ENCODE results near the gene THOC6.

THOC6 gene

DNA sequence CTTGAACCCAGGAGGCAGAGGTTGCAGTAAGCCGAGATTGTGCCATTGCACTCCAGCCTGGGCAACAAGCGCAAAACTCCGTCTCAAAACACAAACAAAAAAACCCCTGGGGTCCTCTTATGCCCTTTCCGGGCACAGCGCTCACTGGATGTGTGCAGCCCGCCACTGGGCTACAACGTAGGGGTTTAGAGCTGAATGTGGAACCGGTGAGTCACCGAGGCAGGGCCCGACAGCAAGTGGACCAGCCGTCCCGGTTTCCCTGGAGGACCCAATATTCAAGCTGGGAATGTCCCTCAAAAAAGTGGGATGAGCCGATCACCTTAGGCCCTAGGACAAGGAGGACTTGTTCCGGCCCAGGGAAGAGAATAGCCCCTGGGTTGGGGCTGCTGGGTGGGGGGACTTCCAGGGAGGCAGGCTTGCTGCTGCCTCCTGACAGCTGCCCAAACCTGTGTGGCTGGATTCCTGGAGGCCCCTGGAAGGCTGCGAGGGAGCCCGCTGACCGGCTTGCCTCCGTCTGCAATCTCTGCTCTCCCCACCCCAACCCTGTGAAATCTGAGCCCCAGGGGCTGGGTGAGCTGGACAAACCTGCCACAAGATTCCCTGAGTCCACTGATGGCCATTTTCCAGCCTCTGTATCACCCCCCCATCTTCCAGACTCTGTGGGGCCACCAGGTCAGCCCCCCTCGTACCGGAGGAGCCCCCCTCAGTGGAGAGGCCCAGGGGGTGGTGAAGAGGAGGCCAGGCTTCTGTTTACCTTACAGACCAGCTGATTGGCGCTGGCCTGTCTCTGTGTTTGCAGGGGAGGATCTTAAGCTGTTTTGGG, 14.1 kb upstream of the THOC6 start:
- H3K4me3 ChIP-seq (ENCODE audit: low read depth, low read length), result no peak overlapping the region
- TF ChIP-seq, protein P1, sequence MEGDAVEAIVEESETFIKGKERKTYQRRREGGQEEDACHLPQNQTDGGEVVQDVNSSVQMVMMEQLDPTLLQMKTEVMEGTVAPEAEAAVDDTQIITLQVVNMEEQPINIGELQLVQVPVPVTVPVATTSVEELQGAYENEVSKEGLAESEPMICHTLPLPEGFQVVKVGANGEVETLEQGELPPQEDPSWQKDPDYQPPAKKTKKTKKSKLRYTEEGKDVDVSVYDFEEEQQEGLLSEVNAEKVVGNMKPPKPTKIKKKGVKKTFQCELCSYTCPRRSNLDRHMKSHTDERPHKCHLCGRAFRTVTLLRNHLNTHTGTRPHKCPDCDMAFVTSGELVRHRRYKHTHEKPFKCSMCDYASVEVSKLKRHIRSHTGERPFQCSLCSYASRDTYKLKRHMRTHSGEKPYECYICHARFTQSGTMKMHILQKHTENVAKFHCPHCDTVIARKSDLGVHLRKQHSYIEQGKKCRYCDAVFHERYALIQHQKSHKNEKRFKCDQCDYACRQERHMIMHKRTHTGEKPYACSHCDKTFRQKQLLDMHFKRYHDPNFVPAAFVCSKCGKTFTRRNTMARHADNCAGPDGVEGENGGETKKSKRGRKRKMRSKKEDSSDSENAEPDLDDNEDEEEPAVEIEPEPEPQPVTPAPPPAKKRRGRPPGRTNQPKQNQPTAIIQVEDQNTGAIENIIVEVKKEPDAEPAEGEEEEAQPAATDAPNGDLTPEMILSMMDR (IDR thresholded peaks at IDR 0.05; ENCODE audit: borderline replicate concordance, insufficient read depth, low read depth, low read length), result no peak

DNA sequence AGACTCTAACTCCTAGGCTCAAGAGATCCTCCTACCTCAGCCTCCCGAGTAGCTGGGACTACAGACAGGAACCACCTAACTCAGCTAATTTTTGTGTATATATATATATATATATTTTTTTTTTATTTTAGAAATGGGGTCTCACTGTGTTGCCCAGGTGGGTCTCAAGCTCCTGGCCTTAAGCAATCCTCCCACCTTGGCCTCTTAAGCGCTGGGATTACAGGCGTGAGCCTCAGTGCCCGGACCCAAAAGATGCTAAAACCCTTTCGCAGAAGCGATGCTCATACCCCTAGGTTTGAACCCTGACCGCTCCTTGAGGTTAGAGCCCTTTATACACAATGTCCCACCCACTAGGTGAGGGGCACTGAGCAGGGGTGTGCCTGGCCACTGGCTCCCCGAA, 13.3 kb upstream of the THOC6 start:
- TF ChIP-seq, protein P1 (IDR thresholded peaks at IDR 0.05; ENCODE audit: borderline replicate concordance, insufficient read depth, low read depth, low read length), result no peak
- H3K4me3 ChIP-seq (ENCODE audit: low read depth, low read length), result no peak overlapping the region

DNA sequence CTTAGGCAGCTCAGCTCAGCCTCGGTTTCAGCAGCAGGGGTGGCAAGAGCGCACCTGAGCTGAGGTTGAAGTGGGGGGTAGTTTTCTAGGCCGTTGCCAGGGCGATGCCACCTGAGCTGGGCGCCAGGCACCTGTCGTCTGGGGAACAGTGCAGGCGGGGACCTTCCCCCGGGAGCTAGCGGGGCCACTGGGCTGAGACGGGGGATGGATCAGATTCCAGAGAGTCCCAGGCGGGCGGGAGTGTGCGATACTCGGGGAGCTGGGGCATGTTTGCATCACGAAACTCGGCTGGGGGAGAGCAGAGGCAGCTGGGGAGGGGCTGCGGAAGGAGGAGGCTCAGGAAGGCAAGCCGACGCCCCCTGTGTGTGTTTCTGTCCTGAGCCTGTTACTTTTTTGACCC, 11.6 kb upstream of the THOC6 start:
- TF ChIP-seq, protein P1 (IDR thresholded peaks at IDR 0.05; ENCODE audit: borderline replicate concordance, insufficient read depth, low read depth, low read length), result no peak
- no peak overlapping the region for H3K4me3 ChIP-seq (ENCODE audit: low read depth, low read length)

DNA sequence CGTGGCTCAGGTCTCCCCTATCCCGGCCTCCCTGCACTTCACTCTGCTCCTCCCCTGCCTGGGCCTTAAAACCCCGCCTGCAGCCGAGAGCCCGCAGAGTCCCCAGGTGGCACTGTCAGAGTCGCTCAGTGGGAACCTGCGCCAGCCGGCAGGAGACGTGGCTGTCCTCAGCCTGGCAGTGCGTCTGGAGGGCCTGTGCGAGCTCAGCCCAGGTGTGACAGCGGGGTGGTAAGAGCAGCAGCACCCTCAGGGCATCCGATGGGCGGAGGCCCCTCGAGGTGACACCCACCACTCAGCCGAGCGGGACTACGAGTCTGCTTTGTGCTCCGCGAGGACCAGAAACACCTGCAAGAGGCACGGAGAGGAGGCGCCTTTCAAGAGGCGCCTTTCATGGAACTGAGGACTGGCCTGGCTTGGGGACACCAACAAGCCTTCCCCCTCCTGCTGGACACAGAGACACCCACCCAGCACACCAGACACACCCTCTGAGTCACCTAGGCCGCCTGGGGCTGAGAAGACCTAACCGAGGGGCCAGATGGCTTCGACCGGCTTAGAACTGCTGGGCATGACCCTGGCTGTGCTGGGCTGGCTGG, 10.9 kb upstream of the THOC6 start, which contains the start of gene CLDN9:
CLDN9 (plus strand) TSS at position 96 of the 593 bp plus-strand sequence; CDS start at position 536, 440 bp downstream.
- no peak within 1 kb of the TSS for H3K4me3 ChIP-seq (ENCODE audit: low read depth, low read length)
- TF ChIP-seq, protein P1 (IDR thresholded peaks at IDR 0.05; ENCODE audit: borderline replicate concordance, insufficient read depth, low read depth, low read length), result no peak

DNA sequence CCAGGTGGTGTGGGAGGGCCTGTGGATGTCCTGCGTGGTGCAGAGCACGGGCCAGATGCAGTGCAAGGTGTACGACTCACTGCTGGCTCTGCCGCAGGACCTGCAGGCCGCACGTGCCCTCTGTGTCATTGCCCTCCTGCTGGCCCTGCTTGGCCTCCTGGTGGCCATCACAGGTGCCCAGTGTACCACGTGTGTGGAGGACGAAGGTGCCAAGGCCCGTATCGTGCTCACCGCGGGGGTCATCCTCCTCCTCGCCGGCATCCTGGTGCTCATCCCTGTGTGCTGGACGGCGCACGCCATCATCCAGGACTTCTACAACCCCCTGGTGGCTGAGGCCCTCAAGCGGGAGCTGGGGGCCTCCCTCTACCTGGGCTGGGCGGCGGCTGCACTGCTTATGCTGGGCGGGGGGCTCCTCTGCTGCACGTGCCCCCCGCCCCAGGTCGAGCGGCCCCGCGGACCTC, 10.3 kb upstream of the THOC6 start:
- no peak overlapping the region for H3K4me3 ChIP-seq (ENCODE audit: low read depth, low read length)
- TF ChIP-seq, protein P1 (IDR thresholded peaks at IDR 0.05; ENCODE audit: borderline replicate concordance, insufficient read depth, low read depth, low read length), result no peak

DNA sequence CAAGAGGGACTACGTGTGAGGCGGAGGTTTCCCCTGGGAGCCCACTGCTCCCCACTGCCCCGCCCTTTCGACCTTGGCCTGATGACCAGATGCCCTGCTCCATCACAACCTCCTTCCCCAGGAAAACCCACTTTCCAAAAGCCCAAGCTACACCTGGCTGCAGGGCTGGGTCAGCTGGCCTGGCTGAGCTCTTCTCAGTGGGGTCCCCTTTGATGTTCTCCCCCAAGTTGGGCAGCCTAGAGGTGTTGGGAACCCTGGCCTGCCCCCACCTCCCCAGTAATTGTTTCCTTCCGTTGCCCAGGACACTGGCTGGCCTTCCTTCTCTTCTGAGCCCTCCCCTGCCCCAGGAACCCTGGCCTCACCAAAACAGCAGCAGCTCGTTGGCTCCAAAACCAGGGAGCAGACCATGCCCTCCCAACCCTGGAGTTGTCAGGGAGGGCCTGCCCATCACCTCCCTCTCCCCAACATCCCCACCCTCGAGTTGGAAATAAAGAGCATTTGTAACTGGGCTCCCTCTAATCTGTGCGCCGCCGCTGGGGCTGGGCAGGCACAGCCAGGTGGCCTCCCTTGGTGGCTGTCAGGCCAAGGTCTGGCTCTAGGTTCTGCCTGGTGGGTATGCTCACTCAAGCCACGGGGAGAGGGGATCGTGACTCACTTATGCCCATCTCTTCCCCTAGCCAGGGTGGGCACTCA, 9.7 kb upstream of the THOC6 start:
- TF ChIP-seq, protein P1 (IDR thresholded peaks at IDR 0.05; ENCODE audit: borderline replicate concordance, insufficient read depth, low read depth, low read length), result no peak
- no peak overlapping the region for H3K4me3 ChIP-seq (ENCODE audit: low read depth, low read length)

Data from GM12875 (cell line).